Gastroesophageal sphincter (tissue), 3 donors: ENCODE measurements around the gene JUP.

ENCODE experiments used
- EP300 ChIP-seq: sonication (generic); formaldehyde crosslinking; IDR thresholded peaks from one replicate; pipeline ENCODE4 v1.6.1; 2017; ENCODE audit warnings: antibody characterized with exemption, mild to moderate bottlenecking
- TF ChIP-seq, protein P1 (sequence below), 4 experiments: fragments of 200-600 bp in 2 of 4; fragments of 450-650 bp in 2 of 4; sonication (generic) in 1 of 4; IDR thresholded peaks; one replicate each; pipeline ENCODE4 v1.5.1; 2017 to 2019; ENCODE audit warnings: antibody characterized with exemption in 4 of 4, mild to moderate bottlenecking in 2 of 4, moderate library complexity in 2 of 4

DNA sequence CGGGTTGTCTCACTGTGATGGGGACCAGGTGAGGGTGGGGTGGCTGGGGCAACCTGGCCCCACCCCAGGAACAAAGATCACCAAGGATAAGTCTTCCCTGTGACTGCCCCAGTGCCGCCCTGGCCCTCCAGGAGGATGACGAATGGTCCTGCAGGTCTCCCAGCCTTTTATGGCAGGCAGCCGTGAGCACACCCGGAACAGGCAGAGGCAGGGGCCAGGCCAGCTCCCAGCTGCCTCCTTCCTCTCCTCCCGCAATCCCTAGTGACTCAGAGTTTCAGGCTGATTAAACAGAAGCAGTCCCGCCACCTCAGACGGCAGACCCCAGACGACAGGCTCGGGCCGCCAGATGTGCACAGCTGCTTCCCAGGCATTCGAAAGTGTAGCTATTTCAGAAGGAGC lies 13.3 kb downstream of the JUP start:
- TF ChIP-seq EP300: no peak
- TF ChIP-seq, protein P1, sequence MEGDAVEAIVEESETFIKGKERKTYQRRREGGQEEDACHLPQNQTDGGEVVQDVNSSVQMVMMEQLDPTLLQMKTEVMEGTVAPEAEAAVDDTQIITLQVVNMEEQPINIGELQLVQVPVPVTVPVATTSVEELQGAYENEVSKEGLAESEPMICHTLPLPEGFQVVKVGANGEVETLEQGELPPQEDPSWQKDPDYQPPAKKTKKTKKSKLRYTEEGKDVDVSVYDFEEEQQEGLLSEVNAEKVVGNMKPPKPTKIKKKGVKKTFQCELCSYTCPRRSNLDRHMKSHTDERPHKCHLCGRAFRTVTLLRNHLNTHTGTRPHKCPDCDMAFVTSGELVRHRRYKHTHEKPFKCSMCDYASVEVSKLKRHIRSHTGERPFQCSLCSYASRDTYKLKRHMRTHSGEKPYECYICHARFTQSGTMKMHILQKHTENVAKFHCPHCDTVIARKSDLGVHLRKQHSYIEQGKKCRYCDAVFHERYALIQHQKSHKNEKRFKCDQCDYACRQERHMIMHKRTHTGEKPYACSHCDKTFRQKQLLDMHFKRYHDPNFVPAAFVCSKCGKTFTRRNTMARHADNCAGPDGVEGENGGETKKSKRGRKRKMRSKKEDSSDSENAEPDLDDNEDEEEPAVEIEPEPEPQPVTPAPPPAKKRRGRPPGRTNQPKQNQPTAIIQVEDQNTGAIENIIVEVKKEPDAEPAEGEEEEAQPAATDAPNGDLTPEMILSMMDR (IDR thresholded peaks at IDR 0.05): no peak
